NCI-H526 treated with DMSO at 0.1 percent for 48 hours (cell line): Measurements from ENCODE around the gene DOCK3.
A peak's percentile ranks its signal among the peaks of the same experiment; 100 is the strongest.

Experiments used
- DNase-seq: peaks from one replicate; lab custom pipeline; 2025; lab: John Stamatoyannopoulos, UW

DOCK3 gene, protein sequence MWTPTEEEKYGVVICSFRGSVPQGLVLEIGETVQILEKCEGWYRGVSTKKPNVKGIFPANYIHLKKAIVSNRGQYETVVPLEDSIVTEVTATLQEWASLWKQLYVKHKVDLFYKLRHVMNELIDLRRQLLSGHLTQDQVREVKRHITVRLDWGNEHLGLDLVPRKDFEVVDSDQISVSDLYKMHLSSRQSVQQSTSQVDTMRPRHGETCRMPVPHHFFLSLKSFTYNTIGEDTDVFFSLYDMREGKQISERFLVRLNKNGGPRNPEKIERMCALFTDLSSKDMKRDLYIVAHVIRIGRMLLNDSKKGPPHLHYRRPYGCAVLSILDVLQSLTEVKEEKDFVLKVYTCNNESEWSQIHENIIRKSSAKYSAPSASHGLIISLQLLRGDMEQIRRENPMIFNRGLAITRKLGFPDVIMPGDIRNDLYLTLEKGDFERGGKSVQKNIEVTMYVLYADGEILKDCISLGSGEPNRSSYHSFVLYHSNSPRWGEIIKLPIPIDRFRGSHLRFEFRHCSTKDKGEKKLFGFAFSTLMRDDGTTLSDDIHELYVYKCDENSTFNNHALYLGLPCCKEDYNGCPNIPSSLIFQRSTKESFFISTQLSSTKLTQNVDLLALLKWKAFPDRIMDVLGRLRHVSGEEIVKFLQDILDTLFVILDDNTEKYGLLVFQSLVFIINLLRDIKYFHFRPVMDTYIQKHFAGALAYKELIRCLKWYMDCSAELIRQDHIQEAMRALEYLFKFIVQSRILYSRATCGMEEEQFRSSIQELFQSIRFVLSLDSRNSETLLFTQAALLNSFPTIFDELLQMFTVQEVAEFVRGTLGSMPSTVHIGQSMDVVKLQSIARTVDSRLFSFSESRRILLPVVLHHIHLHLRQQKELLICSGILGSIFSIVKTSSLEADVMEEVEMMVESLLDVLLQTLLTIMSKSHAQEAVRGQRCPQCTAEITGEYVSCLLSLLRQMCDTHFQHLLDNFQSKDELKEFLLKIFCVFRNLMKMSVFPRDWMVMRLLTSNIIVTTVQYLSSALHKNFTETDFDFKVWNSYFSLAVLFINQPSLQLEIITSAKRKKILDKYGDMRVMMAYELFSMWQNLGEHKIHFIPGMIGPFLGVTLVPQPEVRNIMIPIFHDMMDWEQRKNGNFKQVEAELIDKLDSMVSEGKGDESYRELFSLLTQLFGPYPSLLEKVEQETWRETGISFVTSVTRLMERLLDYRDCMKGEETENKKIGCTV (N-terminal part only)

DNA sequence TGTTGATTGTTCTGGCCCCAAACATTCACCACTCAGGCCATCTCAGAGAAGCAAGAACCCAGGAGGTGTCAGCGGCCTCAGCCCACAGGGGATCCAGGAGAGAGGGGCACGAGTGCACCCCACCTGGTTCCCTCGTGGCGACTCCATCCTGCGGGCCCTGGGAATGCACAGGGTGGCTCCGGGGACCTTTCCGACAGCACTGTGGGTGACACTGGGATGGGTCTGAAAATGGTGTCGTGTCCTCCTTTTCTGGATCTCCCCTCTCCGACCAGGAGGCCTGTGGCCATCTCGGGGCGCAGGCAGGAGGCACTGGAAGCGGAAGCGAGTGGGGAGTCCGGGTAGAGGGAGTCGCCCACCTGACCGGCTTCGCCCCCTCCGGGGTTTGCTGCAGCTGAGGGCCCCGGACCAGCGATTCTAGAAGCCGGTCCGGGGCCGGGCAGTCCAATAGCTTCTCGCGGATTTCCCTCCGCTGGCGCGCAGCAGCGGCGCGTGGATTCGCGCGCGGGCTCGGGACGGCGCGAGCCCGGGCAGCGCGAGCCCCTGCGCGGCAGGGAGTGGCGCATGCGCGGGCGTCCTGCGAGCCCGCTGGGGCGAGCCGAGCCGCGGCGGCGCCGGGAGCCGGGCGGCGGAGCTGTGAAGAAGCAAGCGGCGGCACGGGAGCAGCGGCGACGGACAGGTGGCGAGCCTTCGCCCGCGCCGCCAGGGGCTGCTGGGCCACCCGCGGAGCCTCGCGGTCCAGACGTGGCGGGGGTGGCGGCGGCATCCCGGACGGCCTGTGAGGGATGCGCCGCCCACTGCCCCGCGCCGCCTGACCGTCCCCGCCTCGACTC lies at the start of gene DOCK3:
TSS of gene DOCK3 (plus strand) at position 579 of the 830 bp plus-strand sequence. CDS start 337 bp downstream, outside the sequence.
- peak; percentile 12 for DNase-seq

DNA sequence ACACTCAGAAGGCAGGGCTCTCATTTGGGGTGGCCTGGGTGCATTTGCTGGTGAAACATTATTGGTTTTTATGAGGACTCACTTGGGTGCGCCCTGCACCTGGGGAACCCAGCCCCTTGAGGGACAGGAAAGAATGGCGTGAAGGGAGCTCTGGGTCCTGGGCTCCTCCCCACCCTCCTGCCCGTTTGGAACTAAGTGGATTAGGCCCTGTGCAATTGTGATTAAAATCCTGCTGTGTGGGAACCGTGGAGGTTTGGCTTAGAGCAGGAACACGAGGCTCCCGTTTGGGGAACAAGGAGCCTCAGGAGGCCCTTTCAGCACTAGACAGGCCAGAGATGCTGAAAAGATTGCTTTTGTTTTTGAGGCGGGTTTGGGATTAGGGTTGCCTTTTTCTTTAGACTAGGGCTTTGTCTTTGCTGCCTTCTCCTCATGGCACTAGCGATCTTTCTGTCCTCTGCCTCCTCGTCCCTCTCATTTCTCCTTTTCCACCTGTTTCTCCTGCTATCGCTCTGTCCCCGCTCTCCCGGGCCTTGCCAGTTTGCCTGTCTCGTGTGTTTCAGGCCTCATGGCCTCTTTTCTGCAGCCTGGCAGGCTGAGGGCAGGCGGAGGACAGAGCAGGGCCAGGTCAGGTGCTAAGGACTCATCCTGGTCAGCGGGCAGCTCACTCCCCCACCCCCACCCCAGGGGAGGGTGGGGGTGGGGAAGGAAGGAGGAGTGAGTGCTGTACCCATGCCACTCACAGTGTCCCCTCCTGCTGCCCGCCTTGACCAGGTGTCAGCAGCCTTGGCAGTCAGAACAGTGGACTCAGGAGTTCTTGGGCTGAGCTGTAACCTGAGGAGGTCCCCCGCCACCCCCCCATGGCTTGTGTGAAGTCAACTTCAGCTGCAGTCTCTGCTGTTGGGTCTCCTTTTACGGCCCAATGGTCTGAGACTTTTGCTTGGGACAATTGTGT lies 49.2 kb upstream of the DOCK3 start:
- DNase-seq = no peak

DNA sequence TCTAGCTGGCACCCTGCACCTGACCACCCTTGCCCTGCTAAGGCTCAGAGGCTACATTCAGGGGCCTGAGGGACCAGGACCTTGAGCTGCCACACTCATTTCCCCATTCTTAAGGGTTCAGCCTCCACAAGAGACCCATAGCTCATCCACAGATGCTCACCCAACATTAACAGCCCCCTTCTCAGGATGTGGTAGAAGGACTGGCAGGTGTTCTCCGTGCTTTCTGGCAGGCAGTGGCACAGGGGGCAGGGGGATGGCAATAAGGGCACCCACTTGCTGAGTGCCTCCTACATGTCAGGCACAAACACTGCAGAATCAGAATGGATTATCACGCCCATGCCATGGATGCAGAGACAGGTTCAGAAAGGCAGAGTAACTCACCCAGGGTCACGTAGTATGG lies 48.3 kb upstream of the DOCK3 start:
- no peak for DNase-seq

DNA sequence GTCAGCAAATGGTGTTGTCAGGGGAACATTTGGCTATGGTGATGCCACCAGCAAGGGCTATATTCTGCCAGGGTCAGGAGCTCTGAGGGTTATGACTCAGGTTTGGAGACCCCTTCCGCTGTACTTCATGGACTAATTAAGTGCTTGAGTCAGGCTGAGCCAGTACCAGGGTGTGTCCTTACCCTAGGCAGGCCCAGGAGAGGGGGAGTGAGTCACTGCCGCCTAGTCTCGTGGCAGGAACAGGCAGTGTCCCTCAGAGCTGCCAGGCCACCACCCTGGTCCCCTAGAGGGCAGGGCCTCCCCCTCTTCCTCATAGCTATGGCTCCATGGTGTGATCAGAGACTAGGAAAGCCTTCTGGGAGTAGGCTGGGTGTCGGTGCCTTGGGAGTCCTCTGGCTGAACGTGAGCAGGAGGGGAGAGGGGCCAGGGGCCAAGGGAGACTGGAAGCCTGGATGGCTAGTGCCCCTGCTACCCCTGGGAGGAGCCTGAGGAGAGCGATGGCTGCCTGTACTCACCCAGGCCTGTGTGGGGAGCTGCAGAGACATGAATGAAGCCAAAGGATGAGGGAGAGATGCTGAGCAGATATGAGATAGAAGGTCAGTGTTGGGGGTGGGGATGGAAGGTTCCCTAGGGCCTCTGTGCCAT lies 47.2 kb upstream of the DOCK3 start:
- DNase-seq = no peak

DNA sequence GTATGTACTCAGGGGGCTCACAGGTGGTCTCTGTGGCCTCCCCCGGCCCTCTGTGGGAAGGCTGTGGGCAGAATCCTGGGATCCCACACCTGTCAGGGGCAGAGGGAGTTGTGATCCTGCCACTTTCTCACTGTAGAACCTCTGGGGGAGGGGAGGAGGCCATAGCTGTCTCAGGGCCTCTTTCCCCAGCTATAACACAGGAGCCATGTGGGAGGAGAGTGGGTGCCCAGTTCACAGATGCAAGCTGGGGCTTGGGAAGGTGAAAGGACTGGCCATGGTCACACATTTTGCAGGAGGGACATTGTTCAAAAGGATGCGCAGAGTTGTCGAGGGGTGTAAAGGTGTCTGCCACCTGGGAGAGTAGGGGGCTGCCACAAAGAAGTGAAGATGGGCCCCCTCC lies 46.1 kb upstream of the DOCK3 start:
- no peak for DNase-seq

DNA sequence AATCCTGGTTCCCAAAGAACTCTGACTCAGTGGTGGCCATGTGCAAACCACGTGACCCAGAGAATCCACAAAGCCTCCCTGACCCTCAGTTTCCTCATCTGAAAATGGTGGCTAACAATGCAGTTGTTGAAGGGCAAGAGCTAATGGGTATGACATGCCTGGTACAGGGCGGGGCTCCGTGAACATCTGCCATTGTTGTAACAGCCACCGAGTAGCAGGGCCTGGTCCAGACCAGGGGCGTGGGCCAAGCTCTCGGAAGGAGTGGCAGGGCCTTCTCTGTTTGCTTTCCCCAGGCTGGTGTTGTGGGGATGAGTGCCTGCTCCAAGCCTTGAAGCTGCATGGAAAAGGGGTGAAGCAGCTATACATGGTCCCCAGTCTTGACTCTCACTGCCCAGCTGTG lies 44.3 kb upstream of the DOCK3 start:
- no peak for DNase-seq

DNA sequence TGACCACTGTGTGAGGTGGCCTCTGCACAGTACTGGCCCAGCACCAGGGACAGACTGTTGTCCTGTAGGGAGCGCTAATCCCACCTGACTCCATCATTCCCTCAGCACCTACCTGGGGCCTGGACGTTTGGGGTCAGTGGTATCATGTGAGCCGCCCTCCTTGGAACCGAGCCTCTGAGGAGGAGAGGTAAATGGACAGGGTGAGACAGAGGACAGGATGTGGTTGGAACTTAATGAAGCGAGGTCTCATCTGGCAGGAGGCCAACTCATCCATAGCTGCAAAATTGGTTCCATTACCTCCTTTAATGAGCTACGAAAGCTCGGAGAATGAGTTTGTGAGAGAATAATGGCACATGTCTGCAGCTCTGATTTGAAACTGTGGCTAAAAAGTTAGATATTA lies 43.9 kb upstream of the DOCK3 start:
- no peak for DNase-seq

DNA sequence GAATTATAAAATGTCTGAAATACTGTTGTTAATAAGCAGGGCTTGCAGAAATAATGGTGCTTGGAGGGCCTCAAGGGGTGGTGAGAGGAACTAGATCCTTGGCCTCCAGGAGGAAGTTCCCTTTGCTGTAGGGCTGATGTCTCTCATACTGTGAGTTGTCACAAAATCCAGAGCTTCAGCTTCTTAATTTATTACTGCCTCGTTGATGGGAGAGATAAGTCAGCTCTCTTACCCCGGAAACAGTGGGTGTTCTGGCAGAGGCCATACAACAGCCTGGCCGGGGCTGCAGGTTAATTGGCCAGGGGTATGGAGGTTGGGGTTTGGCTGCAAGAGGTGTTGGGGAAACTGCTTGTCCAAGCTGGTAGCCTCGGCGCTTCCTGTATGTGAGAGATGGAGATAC lies 42.3 kb upstream of the DOCK3 start:
- no peak for DNase-seq

DNA sequence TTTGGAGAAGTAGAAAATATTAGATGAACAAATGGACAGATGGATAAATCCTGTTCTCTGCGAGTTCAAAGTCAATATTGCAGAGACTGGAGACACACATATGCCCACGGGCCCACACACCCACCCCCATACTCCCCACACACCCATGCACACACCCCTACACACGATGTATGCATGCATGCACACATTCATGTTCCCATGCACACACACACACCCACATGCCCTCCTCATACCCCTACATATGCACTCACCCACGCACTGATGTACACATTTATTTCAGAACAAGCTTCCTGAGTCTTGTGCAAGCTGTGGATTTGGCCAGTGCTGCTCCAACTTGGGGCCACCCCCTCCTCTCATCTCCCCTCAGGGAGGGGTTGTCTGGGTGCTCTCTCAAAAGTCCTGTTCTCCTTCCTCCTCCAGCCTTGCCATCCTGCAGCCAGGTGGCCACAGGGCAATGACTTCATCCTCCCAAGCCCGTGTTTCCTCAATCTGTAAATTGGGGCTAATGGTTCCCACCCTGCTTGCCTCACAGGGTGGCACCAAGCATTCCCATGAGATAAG lies 41.4 kb upstream of the DOCK3 start:
- DNase-seq = no peak

DNA sequence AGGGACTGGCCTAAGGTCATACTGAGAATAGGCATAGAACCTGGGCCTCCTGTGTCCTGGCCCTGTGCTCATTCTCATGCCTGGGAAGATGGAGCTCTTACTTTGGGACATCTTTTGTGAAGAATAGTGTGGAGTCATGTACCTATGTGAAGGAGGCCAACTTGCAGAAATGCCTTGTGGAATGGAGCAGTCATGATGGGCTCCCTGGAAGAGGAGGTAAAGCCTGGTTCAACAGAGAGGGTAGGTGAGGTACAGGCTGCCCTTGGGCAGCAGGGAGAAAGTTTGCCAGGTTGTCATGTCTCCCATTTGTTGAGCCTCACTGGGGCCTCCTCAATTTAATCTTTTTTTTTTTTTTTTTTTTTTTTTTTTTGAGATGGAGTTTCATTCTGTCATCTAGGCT lies 39.7 kb upstream of the DOCK3 start:
- no peak for DNase-seq

DNA sequence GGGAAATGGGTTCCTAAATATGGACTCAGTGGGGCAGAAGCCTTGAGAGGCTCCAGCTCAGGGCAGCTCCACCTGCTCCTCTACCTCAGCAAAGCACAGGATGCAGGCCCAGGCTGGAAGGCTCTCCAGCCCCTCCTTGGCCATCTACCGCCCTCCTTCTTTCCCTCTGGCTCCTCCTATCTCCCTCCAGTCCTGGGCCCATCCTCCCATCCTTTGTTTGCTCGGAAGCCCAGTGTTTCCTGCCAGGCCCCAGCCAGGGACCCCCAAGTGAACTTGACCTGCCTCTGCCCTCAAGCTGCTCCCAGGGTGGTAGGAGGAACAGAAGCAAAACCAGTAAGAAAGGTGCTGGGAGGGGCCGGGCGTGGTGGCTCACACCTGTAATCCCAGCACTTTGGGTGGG lies 37.7 kb upstream of the DOCK3 start:
- DNase-seq = no peak

DNA sequence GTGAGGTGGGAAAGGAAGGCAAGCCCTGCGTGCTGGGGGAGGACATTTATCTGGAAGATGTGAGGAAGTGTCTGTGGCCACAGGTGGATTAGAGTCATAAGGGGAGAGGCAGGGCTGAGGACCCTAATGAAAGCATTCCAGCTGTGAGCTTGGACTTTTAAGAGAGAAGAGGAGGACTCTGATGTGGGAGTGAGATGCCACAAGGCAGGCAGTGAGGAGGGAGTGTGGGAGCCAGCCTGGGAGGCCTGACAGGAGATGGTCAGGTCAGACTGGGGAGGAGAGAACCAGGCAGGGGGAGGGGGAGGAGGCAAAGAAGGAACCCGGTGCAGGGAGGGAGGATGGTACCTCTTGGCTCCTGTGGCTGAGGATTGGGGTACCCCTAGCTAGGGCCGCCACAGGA lies 36.8 kb upstream of the DOCK3 start:
- DNase-seq = no peak

DNA sequence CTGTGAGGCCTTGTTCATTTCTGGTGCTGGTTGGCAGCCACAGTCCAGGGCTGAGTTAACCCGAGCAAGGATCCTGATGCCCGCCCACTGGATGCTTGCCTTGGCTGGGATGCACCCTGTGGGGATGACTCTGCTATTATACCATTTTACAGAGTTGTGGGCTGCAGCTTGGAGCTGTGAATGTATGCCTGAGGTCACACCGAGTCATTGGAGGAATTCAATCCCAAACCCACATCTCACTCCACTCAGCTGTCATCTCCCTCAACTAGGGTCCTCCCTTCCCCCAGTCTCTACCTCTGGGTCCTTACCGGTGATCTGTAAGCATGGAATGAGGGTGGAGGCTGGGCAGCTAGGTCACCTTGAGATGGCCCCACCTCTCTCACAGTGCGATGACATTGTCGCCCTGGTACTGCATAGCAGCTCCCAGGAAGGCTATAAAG lies 35.7 kb upstream of the DOCK3 start:
- no peak for DNase-seq

DNA sequence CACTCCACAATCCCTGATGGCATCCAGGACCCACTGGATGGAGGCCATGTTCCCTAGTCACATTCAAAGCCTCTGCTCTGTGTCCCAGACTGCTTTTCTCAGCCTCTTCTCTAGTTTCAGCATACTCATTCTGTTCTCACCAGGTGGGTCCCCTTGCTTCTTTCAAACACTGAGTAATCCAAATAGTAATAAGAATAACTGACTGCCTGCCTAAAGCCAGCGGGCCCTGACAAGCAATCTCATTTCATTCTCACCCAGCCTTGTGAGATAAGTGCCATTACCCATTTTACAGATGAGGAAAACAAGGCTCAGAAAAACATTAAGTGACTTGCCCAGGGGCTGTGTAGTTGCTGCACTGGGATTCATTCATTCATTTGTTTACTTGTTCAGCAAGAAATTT lies 32.3 kb upstream of the DOCK3 start:
- DNase-seq = no peak

DNA sequence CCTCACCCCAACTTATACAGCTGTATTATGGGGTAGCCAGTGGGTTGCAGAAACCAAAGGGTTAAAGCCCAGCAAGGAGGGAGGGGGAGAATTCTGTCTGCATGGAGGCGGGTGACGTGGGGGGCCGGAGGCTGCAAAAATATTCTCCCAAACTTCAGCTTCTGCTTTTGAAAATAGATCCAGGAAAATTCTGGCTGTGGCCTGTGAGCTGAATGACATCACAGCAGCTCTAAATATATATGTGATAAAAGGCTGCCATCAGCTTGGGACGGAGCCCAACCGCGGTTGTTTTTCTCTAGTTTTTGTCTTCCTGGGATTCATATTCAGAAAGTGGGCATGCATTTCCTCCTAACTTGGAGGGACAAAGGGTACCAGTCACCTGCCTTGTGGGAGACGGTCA lies 30.2 kb upstream of the DOCK3 start:
- no peak for DNase-seq

DNA sequence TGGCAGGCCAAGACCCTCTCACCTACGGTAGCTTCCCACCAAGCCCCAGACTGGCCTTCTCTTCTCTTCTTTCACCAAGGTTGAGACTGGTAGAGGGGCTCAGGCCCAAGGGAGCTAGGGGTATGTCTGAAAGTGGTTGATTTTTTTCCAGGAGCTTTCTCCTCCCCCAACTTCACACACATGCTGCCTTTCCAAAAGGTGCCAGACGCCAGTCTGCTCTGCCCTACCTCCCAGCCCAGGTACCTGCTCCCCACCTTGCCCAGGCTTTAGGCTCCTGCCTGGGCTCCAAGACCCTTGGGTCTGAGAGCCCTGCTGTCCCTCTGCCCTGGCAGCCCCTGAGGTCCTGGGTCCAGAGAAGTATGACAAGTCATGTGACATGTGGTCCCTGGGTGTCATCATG lies 29.3 kb upstream of the DOCK3 start:
- no peak for DNase-seq

DNA sequence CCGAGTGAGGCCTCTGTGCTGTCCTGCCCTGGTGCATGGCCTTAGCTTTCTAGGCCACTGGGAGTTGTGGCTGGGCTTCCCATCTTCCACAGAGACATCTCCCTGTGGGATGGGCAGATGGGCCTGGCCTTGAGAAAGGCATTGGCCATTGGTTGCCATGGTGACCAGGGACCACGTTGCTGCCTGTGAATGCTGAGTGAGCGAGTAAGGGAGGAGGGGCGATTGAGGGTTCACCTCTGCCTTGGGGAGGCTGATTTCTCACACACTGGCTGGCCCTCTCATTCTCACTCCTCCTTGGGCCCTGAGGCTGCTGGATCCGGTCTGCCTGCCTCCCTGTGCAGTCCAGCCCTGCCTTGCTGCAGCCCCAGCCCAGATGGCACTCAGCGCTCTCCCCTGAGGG lies 26.4 kb upstream of the DOCK3 start:
- no peak for DNase-seq

DNA sequence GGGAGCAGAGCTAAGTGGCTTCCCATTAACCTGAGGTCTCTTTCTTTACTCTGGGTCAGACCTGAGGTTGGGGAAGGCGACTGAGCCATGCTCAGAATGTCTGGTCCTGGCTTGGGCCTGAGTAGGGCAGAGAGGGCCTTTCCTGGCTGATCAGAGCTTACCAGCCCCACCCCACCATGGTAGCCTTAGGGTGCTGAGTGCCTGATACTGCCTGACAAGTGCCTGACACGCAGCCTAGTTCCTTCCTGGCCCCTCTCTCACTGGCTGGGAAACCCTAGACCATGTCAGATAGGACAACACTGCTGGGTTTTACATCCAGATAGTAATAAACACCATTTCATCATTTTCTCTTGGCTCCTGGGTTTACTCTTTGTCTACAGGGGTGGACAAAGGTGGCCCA lies 25.8 kb upstream of the DOCK3 start:
- DNase-seq = no peak

DNA sequence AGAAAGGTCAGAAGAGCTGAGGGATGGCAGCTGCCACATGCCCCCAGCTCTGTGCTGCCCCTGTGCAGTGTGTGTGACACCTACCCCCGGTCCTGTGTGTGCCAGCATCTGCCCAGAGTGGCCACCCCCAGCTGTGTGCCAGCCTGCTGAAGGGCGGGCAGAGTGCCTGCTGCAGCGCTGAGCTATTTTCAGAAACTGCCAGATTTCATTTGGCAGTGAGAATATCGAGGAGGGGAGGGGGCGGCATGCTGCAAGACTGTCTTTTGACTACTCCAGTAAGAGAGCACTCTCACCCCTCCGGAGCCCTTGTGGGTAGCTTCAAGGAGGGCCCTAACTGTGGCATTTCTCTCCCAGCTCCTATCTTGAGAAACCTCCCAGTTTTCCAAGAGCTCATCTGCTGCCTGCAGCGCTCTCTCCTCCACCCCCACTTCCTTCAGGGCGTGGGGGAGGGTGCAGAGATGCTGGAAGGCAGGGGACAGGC lies 25.2 kb upstream of the DOCK3 start:
- DNase-seq = no peak
